ENCODE data around the gene TMEM131L.
"Not testable (repeated sequence)": the region's sequence is repeated elsewhere in the genome, so short reads cannot be mapped to it uniquely, and the experiment has no call there.

TMEM131L gene

DNA sequence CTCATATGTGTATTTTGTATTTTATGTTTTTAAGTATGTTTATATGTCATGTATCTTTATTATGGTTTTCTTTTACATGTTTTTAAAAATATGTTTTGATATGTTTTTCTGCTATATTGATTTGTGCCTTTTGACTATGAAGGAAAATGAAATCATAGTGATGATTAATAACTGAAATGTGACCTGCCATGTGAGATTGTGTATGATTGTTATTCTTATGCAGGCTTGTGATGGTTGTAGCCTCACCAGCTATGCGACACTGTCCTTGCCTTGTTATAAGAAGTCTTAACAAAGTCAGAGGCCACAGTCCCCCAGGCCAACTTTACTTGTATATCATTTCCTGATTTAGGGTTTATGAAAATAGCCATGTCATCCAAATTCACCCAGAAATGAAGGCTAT lies 83.2 kb downstream of the TMEM131L start:
- no peak for DNase-seq

DNA sequence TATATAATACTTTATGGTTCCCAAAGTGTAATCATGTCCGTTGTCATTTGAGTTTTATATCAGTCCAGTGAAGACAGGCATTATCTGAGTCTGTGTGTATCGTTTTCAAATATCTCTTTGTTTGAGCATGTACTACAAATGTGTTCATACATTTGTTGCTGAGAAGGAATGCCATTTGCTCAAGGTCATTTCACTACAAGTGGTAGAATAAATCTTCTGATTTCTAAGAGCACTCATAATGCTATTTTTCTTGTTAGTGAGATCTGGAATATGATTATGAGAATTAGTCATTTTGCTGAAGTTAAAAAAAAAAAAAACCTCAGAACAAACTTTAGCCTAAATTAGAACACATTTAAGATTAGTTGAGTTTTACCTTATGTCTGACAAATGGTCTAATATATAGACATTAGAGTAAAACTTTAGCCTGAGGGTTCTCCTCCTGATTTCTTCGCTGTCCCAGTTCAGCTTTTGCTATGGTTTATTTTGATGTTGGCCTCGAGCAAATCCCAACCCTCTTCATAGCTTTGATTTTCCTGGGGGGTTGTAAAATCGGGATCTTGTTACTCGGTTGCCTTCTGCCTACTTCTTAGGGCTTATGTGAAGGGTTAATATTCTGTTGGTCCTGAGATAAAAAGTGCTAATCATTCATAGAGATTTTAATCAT lies 87.1 kb downstream of the TMEM131L start:
- no peak for DNase-seq

DNA sequence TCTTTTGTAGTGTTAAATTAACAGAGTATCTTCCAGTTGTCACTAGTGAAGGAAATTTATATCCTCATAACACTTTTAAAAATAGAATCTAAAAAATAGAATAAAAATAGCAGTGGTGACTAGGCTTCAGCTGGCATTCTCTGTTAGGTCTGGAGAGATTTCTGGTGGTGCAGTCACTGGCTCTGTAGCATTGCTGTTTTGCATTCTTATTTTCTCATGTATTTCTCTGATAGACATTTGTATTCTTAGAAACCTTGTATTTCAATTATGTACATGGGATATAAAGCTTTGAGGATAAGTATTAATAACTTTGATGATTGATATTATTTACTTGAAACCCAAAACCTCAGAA lies 87.6 kb downstream of the TMEM131L start:
- no peak for DNase-seq

DNA sequence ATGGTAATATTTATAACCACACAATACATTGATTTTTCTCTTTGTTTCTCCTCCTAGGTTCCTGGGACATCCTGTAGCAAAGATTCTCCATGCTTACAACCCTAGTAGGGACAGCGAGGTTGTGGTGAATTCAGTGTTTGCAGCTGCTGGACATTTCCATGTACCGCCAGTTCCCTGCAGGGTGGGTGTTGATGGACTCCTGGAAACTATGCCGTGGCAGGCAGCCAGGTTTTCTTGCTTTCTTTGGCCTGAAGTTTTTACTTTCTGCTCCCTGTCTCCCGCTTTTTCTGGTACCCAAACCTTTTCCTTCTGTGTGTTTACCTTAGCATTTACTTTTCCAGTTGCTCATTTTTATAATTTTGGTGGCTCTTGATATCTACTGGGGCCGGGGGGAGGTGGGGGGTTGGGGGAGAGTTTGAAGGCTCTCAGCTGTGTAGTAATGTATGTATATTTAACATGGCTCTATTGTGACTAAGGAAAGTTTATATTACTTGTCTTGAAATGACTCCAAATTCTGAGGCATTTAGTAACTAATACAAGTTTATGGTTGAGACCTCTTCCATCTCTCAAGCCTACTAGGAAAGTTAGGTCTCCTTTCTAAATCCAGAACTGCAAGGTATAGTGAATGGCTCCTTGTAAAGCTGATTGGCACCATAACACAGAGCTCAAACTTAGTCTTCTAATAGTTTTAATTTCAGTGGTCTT lies 89.7 kb downstream of the TMEM131L start:
- no peak for DNase-seq

DNA sequence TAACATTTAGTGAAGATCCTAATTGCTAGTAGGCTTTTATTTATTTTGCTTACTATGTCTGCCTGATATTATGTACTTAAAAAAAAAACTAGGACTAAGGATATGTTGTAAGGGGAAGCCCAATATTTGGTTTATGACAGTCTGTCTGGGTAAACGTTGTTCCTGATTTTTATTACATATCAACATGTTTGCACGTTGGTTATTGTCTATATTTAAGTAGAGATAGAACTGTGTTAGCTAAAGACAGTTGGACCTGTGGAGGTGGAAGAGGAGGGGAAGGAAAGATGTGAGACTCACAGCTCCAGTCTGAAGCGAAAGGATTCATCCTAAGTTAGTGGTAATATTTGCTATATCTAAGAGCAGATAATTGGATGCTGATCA lies 90.3 kb downstream of the TMEM131L start:
- no peak for DNase-seq

DNA sequence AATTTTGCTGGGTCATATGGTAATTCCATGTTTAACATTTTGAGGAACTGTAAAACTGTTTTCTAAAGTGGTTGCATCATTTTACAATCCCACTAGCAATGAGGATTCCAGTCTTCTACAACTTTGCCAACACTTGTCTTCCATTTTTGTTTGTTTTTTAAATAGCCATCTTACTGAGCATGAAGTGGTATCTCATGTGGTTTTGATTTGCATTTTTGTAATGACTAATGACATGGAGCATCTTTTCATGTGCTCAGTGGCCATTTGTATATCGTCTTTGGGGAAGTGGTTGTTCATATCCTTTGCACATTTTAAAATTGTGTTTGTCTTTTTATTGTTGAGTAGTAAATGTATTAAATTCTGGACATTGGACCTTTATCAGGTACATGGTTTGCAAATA lies 94.7 kb downstream of the TMEM131L start:
- DNase-seq: no peak

GRCh38 chr4:153564630-153565525 lies 98.7 kb downstream of the TMEM131L start:
- DNase-seq: no peak

- DNase-seq: no peak
Measured at GRCh38 chr4:153566631-153567150, 100.5 kb downstream of the TMEM131L start.

- DNase-seq: not testable (repeated sequence)
Measured at GRCh38 chr4:153567660-153568059, 101.5 kb downstream of the TMEM131L start.

GRCh38 chr4:153570228-153570973 lies 104.2 kb downstream of the TMEM131L start:
- DNase-seq: no peak

DNA sequence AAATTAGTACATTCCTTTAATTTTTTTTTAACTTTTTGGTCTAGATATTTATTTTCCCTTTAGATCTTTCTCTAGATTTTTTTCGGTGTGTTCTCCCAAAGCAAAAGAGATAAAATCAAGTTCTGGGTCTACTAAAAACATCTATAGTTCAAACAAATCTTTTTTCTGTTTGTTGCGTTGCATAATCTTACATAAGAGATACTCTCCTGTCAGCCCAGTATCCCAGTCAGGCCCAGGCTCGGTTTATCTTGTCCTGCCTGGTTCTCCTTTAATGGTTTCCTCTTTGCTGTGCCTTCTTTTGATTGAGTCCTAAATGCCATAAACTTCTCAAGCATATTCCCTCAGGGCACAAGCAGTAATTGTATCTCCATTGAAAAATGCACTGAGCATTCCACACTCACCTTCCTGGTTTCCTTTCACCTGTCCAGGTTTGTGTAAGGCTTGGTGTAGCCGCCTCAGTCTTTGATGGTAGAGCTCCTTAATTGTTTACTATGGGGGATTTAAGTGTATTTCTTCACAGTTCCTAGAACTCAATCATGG lies 104.9 kb downstream of the TMEM131L start:
- DNase-seq: no peak

- no peak for DNase-seq
Measured at GRCh38 chr4:153572609-153573008, 106.4 kb downstream of the TMEM131L start.

DNA sequence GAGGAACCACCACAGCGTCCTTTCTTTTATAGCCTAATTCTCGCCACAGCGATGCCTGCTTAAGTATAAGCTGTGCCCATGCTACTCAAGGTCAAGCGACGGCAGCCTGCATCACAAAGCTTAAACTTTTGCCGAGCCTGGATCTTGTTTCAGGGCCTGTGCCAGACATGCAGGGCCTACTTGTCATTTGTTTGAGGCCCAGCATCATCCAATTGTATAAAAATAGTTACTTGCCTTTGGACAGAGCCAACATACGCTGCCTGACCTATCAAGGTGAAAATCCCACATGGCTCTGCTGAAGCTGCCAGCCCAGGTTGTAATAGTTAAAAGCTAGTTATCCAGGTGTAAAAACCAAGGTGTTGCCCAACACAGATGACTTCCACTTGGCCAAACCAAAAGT lies 107.1 kb downstream of the TMEM131L start:
- no peak for DNase-seq

DNA sequence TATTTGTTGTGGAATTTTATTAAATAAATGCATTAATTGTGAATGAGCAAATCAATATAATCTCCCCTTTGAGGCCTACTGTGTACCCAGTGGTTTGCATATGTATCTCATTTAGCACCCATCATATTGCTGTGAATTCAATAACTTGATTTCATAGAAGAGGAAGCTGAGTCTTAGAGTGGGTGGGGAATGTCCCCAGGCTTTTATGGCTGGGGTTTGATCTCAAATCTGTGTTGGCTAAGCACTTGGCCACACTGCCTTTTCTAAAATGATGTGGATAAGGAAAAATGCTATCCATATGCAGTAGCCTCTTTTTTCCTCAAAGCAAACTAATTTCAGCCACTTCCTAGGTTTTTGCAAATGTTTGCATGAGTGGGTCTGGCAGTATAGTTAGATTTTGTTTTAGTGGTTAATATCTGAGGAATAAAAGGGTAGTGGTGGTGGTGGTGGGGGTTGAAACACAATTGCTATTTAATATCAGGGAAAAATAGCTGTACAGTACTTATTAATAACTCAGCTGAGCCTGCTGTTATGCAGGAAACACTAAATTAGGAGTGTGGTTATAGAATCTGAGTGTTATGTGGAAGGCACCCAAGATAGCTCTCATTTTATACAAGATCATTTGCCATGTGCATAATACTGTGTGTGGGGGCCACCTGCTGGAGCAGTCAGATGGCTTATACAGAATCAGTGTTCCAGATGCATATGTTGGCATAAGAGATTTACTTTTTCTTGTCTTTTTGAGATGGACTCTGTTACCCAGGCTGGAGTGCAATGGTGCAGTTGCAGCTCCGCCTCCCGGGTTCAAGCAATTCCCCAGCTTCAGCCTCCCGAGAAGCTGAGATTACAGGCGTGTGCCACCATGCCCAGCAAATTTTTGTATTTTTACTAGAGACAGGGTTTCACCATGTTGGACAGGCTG lies 108.0 kb downstream of the TMEM131L start:
- peak in 1 of 2 donors; percentile 45 for DNase-seq

DNA sequence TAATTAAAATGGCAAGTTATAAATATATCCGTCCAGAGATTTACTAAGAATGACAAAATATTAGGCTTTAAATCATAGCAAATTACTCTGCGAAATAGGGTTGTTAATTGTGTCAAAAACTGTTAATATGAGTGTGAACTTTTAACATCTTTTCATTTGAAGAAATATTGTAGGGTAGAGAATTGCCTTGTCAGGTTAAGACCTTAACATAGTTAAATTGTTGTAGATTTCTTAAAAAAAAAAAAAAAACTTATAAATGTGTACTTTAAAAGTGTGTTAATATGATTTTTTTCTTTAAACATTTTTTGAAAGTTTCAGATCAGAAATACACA lies 110.2 kb downstream of the TMEM131L start:
- no peak for DNase-seq

- no peak for DNase-seq
Measured at GRCh38 chr4:153577053-153577452, 110.9 kb downstream of the TMEM131L start.

- no peak for DNase-seq
Measured at GRCh38 chr4:153579410-153579809, 113.2 kb downstream of the TMEM131L start.

GRCh38 chr4:153579872-153580271 lies 113.7 kb downstream of the TMEM131L start:
- DNase-seq: no peak

DNA sequence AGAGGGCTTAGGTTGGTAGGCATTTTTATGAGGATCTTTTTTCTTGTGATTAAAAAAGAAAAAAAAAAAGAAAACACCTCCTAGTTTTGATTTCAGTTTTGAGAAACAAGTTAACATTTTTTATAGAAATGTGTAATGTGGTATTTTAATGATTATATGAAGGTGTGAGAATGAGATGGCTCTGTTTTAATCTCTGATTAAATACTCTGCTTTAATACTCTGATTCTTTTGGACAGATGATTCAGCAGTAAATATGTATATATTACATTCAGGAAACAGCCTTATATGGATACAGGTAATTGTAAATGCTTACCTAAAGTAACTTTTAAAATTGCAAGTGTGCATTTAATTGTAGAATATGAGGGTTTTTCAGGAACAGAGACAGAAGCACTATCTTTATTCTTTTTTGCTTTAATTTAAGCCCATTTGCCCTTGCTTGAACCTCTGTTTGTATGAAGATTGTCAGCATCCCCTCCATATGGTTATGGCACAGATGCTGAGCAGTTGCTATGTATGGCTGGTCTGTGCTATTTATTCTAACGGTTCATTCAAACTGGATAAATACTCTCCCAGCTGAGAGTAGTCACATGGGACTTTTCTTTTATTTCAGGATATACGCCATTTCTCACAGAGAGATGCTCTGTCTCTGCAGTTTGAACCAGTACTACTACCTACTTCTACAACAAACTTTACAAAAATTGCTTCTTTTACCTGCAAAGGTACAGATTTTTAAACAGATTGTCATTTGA lies 117.0 kb downstream of the TMEM131L start:
- DNase-seq: no peak

GRCh38 chr4:153585026-153585425 lies 118.9 kb downstream of the TMEM131L start:
- DNase-seq: no peak
